HCT116 (cell line): ENCODE measurements around the gene ITPK1. TPM values are rescaled to one million over a fixed set of nuclear protein-coding genes. Genes with fewer than 3 reads are reported as not detected.

Experiments used
- ATAC-seq: fragments of 200-7000 bp; cut with Tn5 transposase; 2 replicates; pipeline ENCODE4 v1.9.1; 2020; ENCODE audit warnings: mild to moderate bottlenecking, moderate library complexity
- BruUV-seq: library from RNA; stranded (reverse); fragments of 400-500 nt; replicated peaks from 2 replicates; lab custom pipeline; 2021; lab: Mats Ljungman, UMichigan
- CTCF ChIA-PET: fragments of 300-600 bp; sonication (Branson Sonifier 250); formaldehyde crosslinking; loops from one replicate; lab custom pipeline; 2021; ENCODE audit warnings: antibody characterized with exemption; lab: Charles Lee
- POLR2A ChIA-PET: fragments of 300-600, 350-600 bp; sonication (Branson Sonifier 250); formaldehyde crosslinking; loops from one replicate; lab custom pipeline; 2021; ENCODE audit warnings: antibody characterized with exemption; lab: Charles Lee
- RAD21 ChIA-PET, 2 experiments: fragments of 300-600 bp; sonication (Branson Sonifier 250); formaldehyde crosslinking; loops; one replicate each; lab custom pipeline; 2023; ENCODE audit warnings: low total read pairs in 2 of 2; ENCODE audit not compliant: uncharacterized antibody in 2 of 2, unreplicated experiment in 2 of 2, low non-redundant PET in 1 of 2; lab: Charles Lee
- DNase-seq: peaks from one replicate; pipeline ENCODE4 v3.0.0-alpha.2; 2010; ENCODE audit warnings: low read depth, low spot score
- H2AFZ ChIP-seq: fragments of 200-600 bp; shearing (Covaris generic), sonication (generic); 2 replicates; pipeline ENCODE4 v1.6.1; 2017; ENCODE audit warnings: low read depth, mixed run types, mixed read lengths, antibody characterized with exemption, low read length; ENCODE audit not compliant: poor library complexity, severe bottlenecking
- H3K27ac ChIP-seq: 2 replicates; pipeline ENCODE4 v1.5.1; 2012; ENCODE audit warnings: low read depth, low read length
- H3K27me3 ChIP-seq: fragments of 200-600 bp; sonication (generic); 2 replicates; pipeline ENCODE4 v1.6.1; 2016; ENCODE audit warnings: mixed run types, low read length, mixed read lengths; ENCODE audit not compliant: insufficient read depth
- H3K36me3 ChIP-seq, 2 experiments: fragments of 200-500 bp in 1 of 2; fragments of 200-600 bp in 1 of 2; sonication (Bioruptor generic) in 1 of 2; sonication (generic) in 1 of 2; 2 replicates each; pipeline versions ENCODE4 v1.5.1 to v1.6.1; 2014 to 2016; ENCODE audit warnings: low read length in 2 of 2, inconsistent platforms in 1 of 2, mixed read lengths in 1 of 2, mixed run types in 1 of 2; ENCODE audit not compliant: insufficient read depth in 2 of 2, control insufficient read depth in 1 of 2
- H3K4me1 ChIP-seq, 2 experiments: fragments of 200-600 bp in 1 of 2; sonication (generic) in 1 of 2; 2 replicates each; pipeline versions ENCODE4 v1.5.1 to v1.6.1; 2012 to 2017; ENCODE audit warnings: low read length in 2 of 2, inconsistent platforms in 1 of 2, mild to moderate bottlenecking in 1 of 2, mixed read lengths in 1 of 2, mixed run types in 1 of 2, moderate library complexity in 1 of 2; ENCODE audit not compliant: insufficient read depth in 2 of 2, control insufficient read depth in 1 of 2
- H3K4me2 ChIP-seq: fragments of 200-600 bp; sonication (generic); 2 replicates; pipeline ENCODE4 v1.6.1; 2017; ENCODE audit warnings: mixed run types, low read length, mixed read lengths
- H3K4me3 ChIP-seq, 2 experiments: fragments of 200-600 bp in 1 of 2; sonication (generic) in 1 of 2; replicated peaks in 1 of 2; 2 replicates each; pipeline ENCODE4 v1.5.1; 2011 to 2016; ENCODE audit warnings: low read length in 2 of 2, control low read depth in 1 of 2, low read depth in 1 of 2, mild to moderate bottlenecking in 1 of 2, mixed read lengths in 1 of 2, mixed run types in 1 of 2
- H3K79me2 ChIP-seq: fragments of 200-600 bp; sonication (generic); 2 replicates; pipeline ENCODE4 v1.6.1; 2017; ENCODE audit warnings: mild to moderate bottlenecking, mixed run types, low read length, moderate library complexity, mixed read lengths; ENCODE audit not compliant: insufficient read depth
- H3K9ac ChIP-seq: fragments of 200-600 bp; sonication (generic); 2 replicates; pipeline ENCODE4 v1.6.1; 2016; ENCODE audit warnings: low read length, mixed read lengths
- H3K9me2 ChIP-seq: fragments of 200-600 bp; sonication (generic), shearing (Covaris generic); 2 replicates; pipeline ENCODE4 v1.6.1; 2017; ENCODE audit warnings: mixed run types, mild to moderate bottlenecking, moderate library complexity; ENCODE audit not compliant: insufficient read depth
- H3K9me3 ChIP-seq, 2 experiments: fragments of 200-500 bp in 1 of 2; fragments of 200-600 bp in 1 of 2; sonication (Bioruptor generic) in 1 of 2; sonication (generic) in 1 of 2; 2 replicates each; pipeline ENCODE4 v1.6.1; 2014 to 2017; ENCODE audit warnings: low read length in 2 of 2, mixed read lengths in 2 of 2, inconsistent platforms in 1 of 2, low read depth in 1 of 2, mild to moderate bottlenecking in 1 of 2, mixed run types in 1 of 2, moderate library complexity in 1 of 2; ENCODE audit not compliant: control insufficient read depth in 1 of 2, insufficient read depth in 1 of 2
- H4K20me1 ChIP-seq: fragments of 200-600 bp; sonication (generic), shearing (Covaris generic); 2 replicates; pipeline ENCODE4 v1.6.1; 2017; ENCODE audit warnings: mixed run types, mild to moderate bottlenecking, moderate library complexity; ENCODE audit not compliant: insufficient read depth
- EGR1 ChIP-seq: IDR thresholded peaks from 2 replicates; pipeline ENCODE4 v1.6.1; 2012; ENCODE audit warnings: low read depth
- ELF1 ChIP-seq: IDR thresholded peaks from 2 replicates; pipeline ENCODE4 v1.6.1; 2012; ENCODE audit warnings: low read depth, borderline replicate concordance
- EZH2 ChIP-seq: fragments of 200-600 bp; sonication (generic); IDR thresholded peaks from 2 replicates; pipeline ENCODE4 v1.6.1; 2017; ENCODE audit warnings: antibody characterized with exemption, mixed run types
- EZH2phosphoT487 ChIP-seq: fragments of 200-600 bp; IDR thresholded peaks from 2 replicates; pipeline ENCODE4 v1.6.1; 2018; ENCODE audit warnings: antibody characterized with exemption, borderline replicate concordance
- JUND ChIP-seq: IDR thresholded peaks from 2 replicates; pipeline ENCODE4 v1.6.1; 2012
- POLR2A ChIP-seq: IDR thresholded peaks from 2 replicates; pipeline ENCODE4 v1.7.0; 2011; ENCODE audit warnings: borderline replicate concordance; ENCODE audit not compliant: insufficient read depth, insufficient read length; ENCODE audit errors: extremely low read depth
- POLR2AphosphoS5 ChIP-seq: IDR thresholded peaks from 2 replicates; pipeline ENCODE4 v1.6.1; 2011; ENCODE audit warnings: mild to moderate bottlenecking, low read depth, low read length, moderate library complexity
- SIN3A ChIP-seq: IDR thresholded peaks from 2 replicates; pipeline ENCODE4 v1.6.1; 2012; ENCODE audit warnings: low read depth
- SP1 ChIP-seq: IDR thresholded peaks from 2 replicates; pipeline ENCODE4 v1.6.1; 2012; ENCODE audit warnings: low read depth
- SRF ChIP-seq: IDR thresholded peaks from 2 replicates; pipeline ENCODE4 v1.6.1; 2012; ENCODE audit warnings: low read depth
- intact Hi-C: fragments of 100-400 bp; cut with micrococcal nuclease; formaldehyde crosslinking; loops from 2 replicates; pipeline ENCODE4 v1.10.0; 2022
- total RNA-seq: library from RNA; stranded (reverse); gene quantifications from one replicate; pipeline ENCODE4 v1.2.1, GENCODE V29; 2021; ENCODE audit not compliant: unreplicated experiment
- TF ChIP-seq, protein P1 (sequence below), 3 experiments: fragments of 200-600 bp in 1 of 3; sonication (generic) in 1 of 3; IDR thresholded peaks in 2 of 3; conservative IDR thresholded peaks in 1 of 3; 2 replicates each; pipeline ENCODE4 v1.5.1; 2012 to 2017; ENCODE audit warnings: low read depth in 2 of 3, low read length in 2 of 3, antibody characterized with exemption in 1 of 3, borderline replicate concordance in 1 of 3, control low read depth in 1 of 3, mild to moderate bottlenecking in 1 of 3, mixed read lengths in 1 of 3, mixed run types in 1 of 3, moderate library complexity in 1 of 3; ENCODE audit not compliant: insufficient read depth in 1 of 3
- TF ChIP-seq, protein P2 (sequence below): IDR thresholded peaks from 2 replicates; pipeline ENCODE4 v1.6.1; 2012

The ITPK1 gene
- total RNA-seq, 1 experiment from 2014 or later: 70.2 TPM

DNA sequence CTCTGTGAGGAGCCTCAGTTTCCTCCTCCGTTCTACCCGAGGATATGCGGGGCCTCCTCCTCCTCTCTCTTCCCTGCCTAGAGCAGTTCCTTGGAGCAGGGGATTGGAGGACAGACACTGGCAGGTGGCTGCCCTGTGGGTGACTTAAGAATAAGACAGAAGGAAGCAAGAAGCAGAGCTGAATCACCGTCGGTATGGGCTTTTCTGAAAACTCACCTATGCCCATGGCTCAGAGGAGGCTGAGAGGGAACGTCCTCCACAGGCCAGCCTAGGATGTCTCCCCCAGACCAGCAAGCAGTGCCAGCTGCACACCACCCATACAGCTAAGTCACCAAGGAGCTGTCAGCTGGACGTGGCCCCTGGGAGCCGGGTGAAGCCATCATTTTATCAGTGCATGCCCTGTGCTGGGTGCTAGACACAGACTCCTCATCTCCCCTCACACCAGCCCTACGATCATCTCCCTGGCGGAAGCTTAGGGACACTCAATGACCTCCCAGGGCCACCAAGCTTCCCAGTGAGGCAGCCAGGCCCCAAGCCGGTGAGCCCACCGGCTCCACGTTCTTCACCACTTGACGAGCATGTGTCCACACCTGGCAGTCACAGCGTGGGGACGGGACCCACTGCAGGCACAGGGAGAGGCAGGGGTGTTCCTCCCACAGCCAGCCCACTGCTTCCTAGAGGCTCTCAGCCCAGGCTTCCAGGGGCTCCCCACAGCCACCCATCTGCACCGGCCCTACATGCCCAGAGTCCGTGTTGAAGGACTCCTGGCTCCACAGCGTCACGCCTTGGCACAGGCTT is 21.4 kb downstream of the ITPK1 start:
- Histone ChIP-seq H3K79me2 (peaks cover 60% of the 10 kb centered on the region; the same call in 1 of the 2 replicates), H3K27me3 (no peaks in the 10 kb centered on the region), H3K9ac (no peak overlapping the region), H3K27ac (no peak overlapping the region), H3K9me3 (no peaks in the 10 kb centered on the region), H2AFZ (no peak overlapping the region), H3K9me2 (no peaks in the 10 kb centered on the region), H4K20me1 (no peaks in the 10 kb centered on the region), H3K4me3 (no peak overlapping the region), H3K4me1 (no peaks in the 10 kb centered on the region), H3K36me3 (no peaks in the 10 kb centered on the region; a peak in 1 of 4 replicates), H3K4me2 (no peak overlapping the region)
- no peak for ATAC-seq
- TF ChIP-seq ELF1: no peak
- TF ChIP-seq, protein P1, sequence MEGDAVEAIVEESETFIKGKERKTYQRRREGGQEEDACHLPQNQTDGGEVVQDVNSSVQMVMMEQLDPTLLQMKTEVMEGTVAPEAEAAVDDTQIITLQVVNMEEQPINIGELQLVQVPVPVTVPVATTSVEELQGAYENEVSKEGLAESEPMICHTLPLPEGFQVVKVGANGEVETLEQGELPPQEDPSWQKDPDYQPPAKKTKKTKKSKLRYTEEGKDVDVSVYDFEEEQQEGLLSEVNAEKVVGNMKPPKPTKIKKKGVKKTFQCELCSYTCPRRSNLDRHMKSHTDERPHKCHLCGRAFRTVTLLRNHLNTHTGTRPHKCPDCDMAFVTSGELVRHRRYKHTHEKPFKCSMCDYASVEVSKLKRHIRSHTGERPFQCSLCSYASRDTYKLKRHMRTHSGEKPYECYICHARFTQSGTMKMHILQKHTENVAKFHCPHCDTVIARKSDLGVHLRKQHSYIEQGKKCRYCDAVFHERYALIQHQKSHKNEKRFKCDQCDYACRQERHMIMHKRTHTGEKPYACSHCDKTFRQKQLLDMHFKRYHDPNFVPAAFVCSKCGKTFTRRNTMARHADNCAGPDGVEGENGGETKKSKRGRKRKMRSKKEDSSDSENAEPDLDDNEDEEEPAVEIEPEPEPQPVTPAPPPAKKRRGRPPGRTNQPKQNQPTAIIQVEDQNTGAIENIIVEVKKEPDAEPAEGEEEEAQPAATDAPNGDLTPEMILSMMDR (IDR thresholded peaks at IDR 0.05 in 2 of 3, conservative IDR thresholded peaks at IDR 0.05 in 1 of 3; ENCODE audit: borderline replicate concordance in 1 of 3, insufficient read depth in 1 of 3, low read depth in 2 of 3, low read length in 2 of 3): no peak
- TF ChIP-seq SP1: no peak
- TF ChIP-seq SIN3A: no peak
- TF ChIP-seq EGR1: no peak
- no peak for TF ChIP-seq POLR2A
- TF ChIP-seq EZH2: no peak
- no peak for TF ChIP-seq JUND
- TF ChIP-seq POLR2AphosphoS5: no peak
- no peak for TF ChIP-seq SRF
- no peak for TF ChIP-seq EZH2phosphoT487
- TF ChIP-seq, protein P2, sequence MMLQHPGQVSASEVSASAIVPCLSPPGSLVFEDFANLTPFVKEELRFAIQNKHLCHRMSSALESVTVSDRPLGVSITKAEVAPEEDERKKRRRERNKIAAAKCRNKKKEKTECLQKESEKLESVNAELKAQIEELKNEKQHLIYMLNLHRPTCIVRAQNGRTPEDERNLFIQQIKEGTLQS: no peak
- no peak for DNase-seq
- ChIA-PET CTCF (interaction anchor here (1.0 to 1.2 kb wide), 2 partner anchors 11 to 19 kb away, joined by 3 read pairs; no protein-coding TSS in a partner anchor), RAD21 (no interaction called here), POLR2A (no interaction called here)
- intact Hi-C loops: no loop called here
- no TSS peak for BruUV-seq
